HepG2 (cell line): ENCODE results near the gene GALNT10. TPM values are rescaled to one million over a fixed set of nuclear protein-coding genes. Genes with fewer than 3 reads are reported as not detected.

Experiments
- ATAC-seq: fragments of 200-7000 bp; cut with Tn5 transposase; 3 replicates; pipeline ENCODE4 v1.9.1; 2020; ENCODE audit warnings: mild to moderate bottlenecking, moderate library complexity
- BruUV-seq: library from RNA; stranded (reverse); fragments of 400-500 nt; replicated peaks from 2 replicates; lab custom pipeline; 2021; lab: Mats Ljungman, UMichigan
- CTCF ChIA-PET: fragments of 300-600 bp; formaldehyde crosslinking; extraction: SDS; loops from one replicate; lab custom pipeline; 2021; ENCODE audit warnings: low total read pairs, inconsistent platforms, low intra/inter-chr PET ratio; lab: Yijun Ruan, JAX
- POLR2A ChIA-PET: fragments of 350-600 bp; sonication (Branson Sonifier 250); formaldehyde crosslinking; loops from one replicate; lab custom pipeline; 2020; ENCODE audit warnings: antibody characterized with exemption, inconsistent platforms; lab: Yijun Ruan, JAX
- DNase-seq: peaks from one replicate; pipeline ENCODE4 v3.0.0-alpha.2; 2015; ENCODE audit warnings: low spot score
- FAIRE-seq: peaks from 3 replicates; lab custom pipeline; 2011; peaks lifted over from hg19 to GRCh38; lab: Jason Lieb, UNC
- H2AFZ ChIP-seq: one replicate; pipeline ENCODE4 v1.6.1; 2011; ENCODE audit warnings: low read length, inconsistent platforms
- H3K27ac ChIP-seq: fragments of 300-600 bp; 3 replicates; pipeline ENCODE4 v1.8.0; 2011; ENCODE audit warnings: mixed run types, mild to moderate bottlenecking, mixed read lengths, low read length, inconsistent platforms; ENCODE audit not compliant: insufficient read depth; ENCODE audit errors: extremely low read length
- H3K27me3 ChIP-seq, 2 experiments: fragments of 200-600 bp in 1 of 2; 2 replicates in 1 of 2; 3 replicates in 1 of 2; pipeline versions ENCODE4 v1.6.0 to v1.8.0; 2011; ENCODE audit warnings: low read length in 2 of 2, mild to moderate bottlenecking in 2 of 2, moderate library complexity in 2 of 2, inconsistent platforms in 1 of 2; ENCODE audit not compliant: insufficient read depth in 2 of 2, control insufficient read depth in 1 of 2
- H3K36me3 ChIP-seq, 2 experiments: fragments of 200-600 bp in 1 of 2; replicated peaks in 1 of 2; 2 replicates in 1 of 2; 3 replicates in 1 of 2; pipeline versions ENCODE4 v1.5.1 to v1.8.0; 2011; ENCODE audit warnings: low read length in 2 of 2, inconsistent platforms in 1 of 2; ENCODE audit not compliant: insufficient read depth in 2 of 2, control insufficient read depth in 1 of 2
- H3K4me1 ChIP-seq: 2 replicates; pipeline ENCODE4 v1.5.1; 2012; ENCODE audit warnings: low read length, inconsistent platforms; ENCODE audit not compliant: insufficient read depth
- H3K4me2 ChIP-seq: 2 replicates; pipeline ENCODE4 v1.6.0; 2011; ENCODE audit warnings: low read depth, low read length, inconsistent platforms
- H3K4me3 ChIP-seq, 3 experiments: fragments of 200-600 bp in 1 of 3; sonication (generic), shearing (Covaris generic) in 1 of 3; replicated peaks in 1 of 3; 2 replicates each; pipeline ENCODE4 v1.5.1; 2011 to 2016; ENCODE audit warnings: low read length in 3 of 3, inconsistent platforms in 2 of 3, low read depth in 2 of 3, mild to moderate bottlenecking in 2 of 3, control low read depth in 1 of 3, mixed read lengths in 1 of 3; ENCODE audit not compliant: insufficient read depth in 1 of 3
- H3K79me2 ChIP-seq: one replicate; pipeline ENCODE4 v1.6.1; 2011; ENCODE audit warnings: low read length, inconsistent platforms; ENCODE audit not compliant: insufficient read depth
- H3K9ac ChIP-seq: 2 replicates; pipeline ENCODE4 v1.6.0; 2011; ENCODE audit warnings: mild to moderate bottlenecking, low read depth, low read length, inconsistent platforms; ENCODE audit not compliant: insufficient read depth
- H3K9me3 ChIP-seq: 2 replicates; pipeline ENCODE4 v1.5.1; 2012; ENCODE audit warnings: mild to moderate bottlenecking, low read length
- H4K20me1 ChIP-seq: 2 replicates; pipeline ENCODE4 v1.6.0; 2011; ENCODE audit warnings: inconsistent platforms, mild to moderate bottlenecking, low read length, moderate library complexity; ENCODE audit not compliant: insufficient read depth
- HNRNPH1 ChIP-seq: fragments of 200-400 bp; formaldehyde crosslinking; optimal IDR thresholded peaks from 2 replicates; pipeline ENCODE3; 2017; ENCODE audit warnings: mild to moderate bottlenecking, low read depth, low read length
- TAF1 ChIP-seq: sonication (generic); formaldehyde crosslinking; IDR thresholded peaks from 2 replicates; pipeline ENCODE4 v1.4.0; 2020; ENCODE audit warnings: missing genetic modification reagents
- ZEB1 ChIP-seq: IDR thresholded peaks from 2 replicates; pipeline ENCODE4 v1.6.1; 2012; ENCODE audit warnings: mild to moderate bottlenecking, low read depth, inconsistent platforms; ENCODE audit not compliant: insufficient replicate concordance
- ZNF142 ChIP-seq: sonication (generic); formaldehyde crosslinking; IDR thresholded peaks from 2 replicates; pipeline ENCODE4 v1.4.0; 2020; ENCODE audit warnings: missing genetic modification reagents
- ZNF318 ChIP-seq: sonication (generic); formaldehyde crosslinking; IDR thresholded peaks from 2 replicates; pipeline ENCODE4 v1.4.0; 2020; ENCODE audit warnings: mild to moderate bottlenecking, missing genetic modification reagents
- ZNF468 ChIP-seq: sonication (generic); formaldehyde crosslinking; IDR thresholded peaks from 2 replicates; pipeline ENCODE4 v1.8.0; 2022; ENCODE audit warnings: mild to moderate bottlenecking, moderate library complexity, missing genetic modification reagents
- ZNF792 ChIP-seq: IDR thresholded peaks from 2 replicates; pipeline ENCODE4 v1.6.1; 2016
- WGBS: methylation state at CpG from one replicate; pipeline ENCODE4 v1.1.6; 2017; ENCODE audit warnings: low lambda C conversion rate; 5-methylcytosine and 5-hydroxymethylcytosine counted together
- in situ Hi-C: cut with HindIII; loops from 2 replicates; pipeline ENCODE4 v1.10.0; 2017; ENCODE audit warnings: low pct_unique_long_range_greater_than_20kb; ENCODE audit not compliant: extremely low pct_ligation_motif_present
- intact Hi-C: fragments of 100-400 bp; cut with micrococcal nuclease; formaldehyde crosslinking; loops from one replicate; pipeline ENCODE4 v1.10.0; 2022; ENCODE audit not compliant: unreplicated experiment
- polyA plus RNA-seq, 8 experiments: library from polyadenylated mRNA; depleted of rRNA in 3 of 8; stranded (reverse) in 7 of 8; unstranded in 1 of 8; fragments of >200 nt; fragmentation: Illumina TruSeq in 4 of 8; extraction: Trizol in 4 of 8; gene quantifications; 2 replicates each; pipeline versions ENCODE4 v1.2.1 to v1.2.3, GENCODE V29; 2011 to 2016; ENCODE audit warnings: low read depth in 4 of 8, missing spikeins in 1 of 8, mixed read lengths in 1 of 8; ENCODE audit not compliant: insufficient read depth in 1 of 8
- total RNA-seq, 5 experiments: library from RNA; depleted of rRNA; stranded (reverse); fragments of >200 nt; fragmentation: Illumina TruSeq; extraction: Trizol; gene quantifications; 2 replicates each; pipeline ENCODE4 v1.2.3, GENCODE V29; 2016; ENCODE audit warnings: low read depth in 1 of 5
- TF ChIP-seq, protein P1 (sequence below): sonication (generic); formaldehyde crosslinking; conservative IDR thresholded peaks from 2 replicates; pipeline ENCODE4 v1.4.0; 2020; ENCODE audit warnings: missing genetic modification reagents

GALNT10 gene
- total and polyA plus RNA-seq, 2 of the 13 experiments (the other 11 are each of a cell fraction or from before 2014, with no cell fraction given), result 8.1 to 11.2 TPM

- Histone ChIP-seq H3K9me3 (no peaks in the 10 kb centered on the region), H3K27me3 (peaks cover under 1 to 5% of the 10 kb centered on the region in 2 experiments; a peak in 2 of 5 replicates), H4K20me1 (no peaks in the 10 kb centered on the region), H3K27ac (no peak overlapping the region), H3K4me1 (no peaks in the 10 kb centered on the region), H3K4me3 (no peak overlapping the region), H3K79me2 (no peaks in the 10 kb centered on the region), H3K9ac (no peak overlapping the region), H3K4me2 (no peak overlapping the region), H3K36me3 (no peaks in the 10 kb centered on the region), H2AFZ (no peak overlapping the region)
- intact Hi-C loops, result no loop called here
- CTCF ChIA-PET, result no interaction called here
- DNase-seq (no peak), ATAC-seq (no peak), FAIRE-seq (no peak)
- no TSS peak for BruUV-seq
- WGBS, result 0% methylated on average over 2 of the region's 2 CpGs
- in situ Hi-C loops, result no loop called here
- POLR2A ChIA-PET, result no interaction called here
- TF ChIP-seq, protein P1, sequence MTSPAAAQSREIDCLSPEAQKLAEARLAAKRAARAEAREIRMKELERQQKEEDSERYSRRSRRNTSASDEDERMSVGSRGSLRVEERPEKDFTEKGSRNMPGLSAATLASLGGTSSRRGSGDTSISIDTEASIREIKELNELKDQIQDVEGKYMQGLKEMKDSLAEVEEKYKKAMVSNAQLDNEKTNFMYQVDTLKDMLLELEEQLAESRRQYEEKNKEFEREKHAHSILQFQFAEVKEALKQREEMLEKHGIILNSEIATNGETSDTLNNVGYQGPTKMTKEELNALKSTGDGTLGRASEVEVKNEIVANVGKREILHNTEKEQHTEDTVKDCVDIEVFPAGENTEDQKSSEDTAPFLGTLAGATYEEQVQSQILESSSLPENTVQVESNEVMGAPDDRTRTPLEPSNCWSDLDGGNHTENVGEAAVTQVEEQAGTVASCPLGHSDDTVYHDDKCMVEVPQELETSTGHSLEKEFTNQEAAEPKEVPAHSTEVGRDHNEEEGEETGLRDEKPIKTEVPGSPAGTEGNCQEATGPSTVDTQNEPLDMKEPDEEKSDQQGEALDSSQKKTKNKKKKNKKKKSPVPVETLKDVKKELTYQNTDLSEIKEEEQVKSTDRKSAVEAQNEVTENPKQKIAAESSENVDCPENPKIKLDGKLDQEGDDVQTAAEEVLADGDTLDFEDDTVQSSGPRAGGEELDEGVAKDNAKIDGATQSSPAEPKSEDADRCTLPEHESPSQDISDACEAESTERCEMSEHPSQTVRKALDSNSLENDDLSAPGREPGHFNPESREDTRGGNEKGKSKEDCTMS (CRISPR knock-in tag), result no peak
- TF ChIP-seq ZNF318 (no peak), TAF1 (CRISPR knock-in tag) (no peak), ZNF792 (CRISPR knock-in tag) (no peak), ZEB1 (no peak), ZNF142 (CRISPR knock-in tag) (no peak), HNRNPH1 (no peak), ZNF468 (CRISPR knock-in tag) (no peak)
Measured at GRCh38 chr5:154147666-154148065, 42.9 kb upstream of the GALNT10 start.
